ENCODE measurements around the gene KIF13A. TPM values are rescaled to one million over a fixed set of nuclear protein-coding genes. Genes with fewer than 3 reads are reported as not detected.

KIF13A gene
- total and polyA plus RNA-seq, 9 of the 15 experiments (the other 6 are each of a cell fraction or from before 2014, with no cell fraction given): 3.6 to 44.3 (median 29.7) TPM

- no peak for TF ChIP-seq ZNF407 (IDR thresholded peaks at IDR 0.05; ENCODE audit: low read depth)
- TF ChIP-seq GATAD2A (IDR thresholded peaks at IDR 0.05): 0 out of 2 replicates have a peak, but pooled peaks have one; percentile 47
- TF ChIP-seq GATA2 (CRISPR knock-in tag; IDR thresholded peaks at IDR 0.05): peak; percentile 72
- TF ChIP-seq NFXL1 (CRISPR knock-in tag; IDR thresholded peaks at IDR 0.05): no peak
- TF ChIP-seq FOXJ2 (tag; IDR thresholded peaks at IDR 0.05): no peak
- no peak for TF ChIP-seq ATF1 (CRISPR knock-in tag; IDR thresholded peaks at IDR 0.05)
- TF ChIP-seq ATF1 (tag; IDR thresholded peaks at IDR 0.05): peak; percentile 37
- TF ChIP-seq TCF3 (CRISPR knock-in tag; IDR thresholded peaks at IDR 0.05): peak; percentile 93
- TF ChIP-seq FOSL1 (tag; conservative IDR thresholded peaks at IDR 0.05): peak; percentile 38
- peak; percentile 68; the same call in 1 of the 2 replicates for TF ChIP-seq SMARCC2 (IDR thresholded peaks at IDR 0.05; ENCODE audit: low read depth)
- no peak for TF ChIP-seq E2F8 (IDR thresholded peaks at IDR 0.05; ENCODE audit: low read depth, partially characterized antibody)
- no peak for TF ChIP-seq MBD2 (IDR thresholded peaks at IDR 0.05; ENCODE audit: borderline replicate concordance, low read depth)
- TF ChIP-seq GATAD2B (IDR thresholded peaks at IDR 0.05; ENCODE audit: borderline replicate concordance): peak; percentile 60; the same call in 1 of the 2 replicates
- TF ChIP-seq C11orf30 (IDR thresholded peaks at IDR 0.05; ENCODE audit: low read depth): 0 out of 2 replicates have a peak, but pooled peaks have one; percentile 12
- peak; percentile 99 for TF ChIP-seq MEIS2 (IDR thresholded peaks at IDR 0.05; ENCODE audit: partially characterized antibody)
- TF ChIP-seq, protein P1, sequence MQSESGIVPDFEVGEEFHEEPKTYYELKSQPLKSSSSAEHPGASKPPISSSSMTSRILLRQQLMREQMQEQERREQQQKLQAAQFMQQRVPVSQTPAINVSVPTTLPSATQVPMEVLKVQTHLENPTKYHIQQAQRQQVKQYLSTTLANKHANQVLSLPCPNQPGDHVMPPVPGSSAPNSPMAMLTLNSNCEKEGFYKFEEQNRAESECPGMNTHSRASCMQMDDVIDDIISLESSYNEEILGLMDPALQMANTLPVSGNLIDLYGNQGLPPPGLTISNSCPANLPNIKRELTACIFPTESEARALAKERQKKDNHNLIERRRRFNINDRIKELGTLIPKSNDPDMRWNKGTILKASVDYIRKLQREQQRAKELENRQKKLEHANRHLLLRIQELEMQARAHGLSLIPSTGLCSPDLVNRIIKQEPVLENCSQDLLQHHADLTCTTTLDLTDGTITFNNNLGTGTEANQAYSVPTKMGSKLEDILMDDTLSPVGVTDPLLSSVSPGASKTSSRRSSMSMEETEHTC (IDR thresholded peaks at IDR 0.05): peak; percentile 50; the same call in 1 of the 2 replicates
- no peak for TF ChIP-seq GTF2F1 (IDR thresholded peaks at IDR 0.05; ENCODE audit: low read depth, low read length)
- TF ChIP-seq PTTG1 (tag; IDR thresholded peaks at IDR 0.05; ENCODE audit: low read depth): no peak
Observed at GRCh38 chr6:17859846-17860245, 127.6 kb downstream of the KIF13A start (continued).
